ENCODE results near the gene GPR78.

Gene GPR78

GRCh38 chr4:8539661-8540060 is 40.5 kb upstream of the GPR78 start:
- no peaks in the 10 kb centered on the region for H3K36me3 ChIP-seq (ENCODE audit: control insufficient read depth, insufficient read depth, low read length)
- H3K4me3 ChIP-seq (ENCODE audit: extremely low read depth, insufficient read depth, low read length, poor library complexity, severe bottlenecking) = no peak overlapping the region
- no peaks in the 10 kb centered on the region for H3K9me3 ChIP-seq (ENCODE audit: control insufficient read depth, low read length)
- 79 to 92% methylated on average over 3 to 5 of the region's 5 CpGs for WGBS, 2 experiments (ENCODE audit: insufficient coverage in 2 of 2)
- H3K4me1 ChIP-seq (ENCODE audit: control insufficient read depth, insufficient read depth, low read length, poor library complexity, severe bottlenecking) = no peaks in the 10 kb centered on the region
- no peak overlapping the region for H3K27ac ChIP-seq (ENCODE audit: low read depth, low read length, severe bottlenecking)

DNA sequence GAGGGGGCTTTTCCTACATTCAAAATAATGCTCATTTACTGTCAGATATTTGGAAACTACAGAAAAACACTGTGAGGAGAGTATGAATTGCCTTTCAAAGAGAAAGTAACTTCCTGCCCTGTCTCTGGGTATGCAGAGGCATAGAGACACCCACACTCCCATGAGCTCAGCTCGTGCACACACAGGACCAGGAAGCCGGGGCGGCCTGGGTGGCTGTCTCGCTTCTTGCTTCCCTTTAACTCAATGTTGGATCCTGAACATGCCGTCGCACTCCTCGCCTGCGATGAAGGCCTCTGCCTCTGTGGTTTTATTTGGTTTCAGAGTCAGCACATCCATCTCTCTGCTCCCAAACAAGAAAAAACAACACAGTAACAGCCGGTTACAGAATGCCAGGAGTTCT is 40.1 kb upstream of the GPR78 start:
- Histone ChIP-seq H3K36me3 (ENCODE audit: control insufficient read depth, insufficient read depth, low read length) (no peaks in the 10 kb centered on the region), H3K4me1 (ENCODE audit: control insufficient read depth, insufficient read depth, low read length, poor library complexity, severe bottlenecking) (no peaks in the 10 kb centered on the region), H3K4me3 (ENCODE audit: extremely low read depth, insufficient read depth, low read length, poor library complexity, severe bottlenecking) (no peak overlapping the region), H3K27ac (ENCODE audit: low read depth, low read length, severe bottlenecking) (no peak overlapping the region), H3K9me3 (ENCODE audit: control insufficient read depth, low read length) (no peaks in the 10 kb centered on the region)
- WGBS, 2 experiments (ENCODE audit: insufficient coverage in 2 of 2) = 88 to 93% methylated on average over 6 to 7 of the region's 9 CpGs

DNA sequence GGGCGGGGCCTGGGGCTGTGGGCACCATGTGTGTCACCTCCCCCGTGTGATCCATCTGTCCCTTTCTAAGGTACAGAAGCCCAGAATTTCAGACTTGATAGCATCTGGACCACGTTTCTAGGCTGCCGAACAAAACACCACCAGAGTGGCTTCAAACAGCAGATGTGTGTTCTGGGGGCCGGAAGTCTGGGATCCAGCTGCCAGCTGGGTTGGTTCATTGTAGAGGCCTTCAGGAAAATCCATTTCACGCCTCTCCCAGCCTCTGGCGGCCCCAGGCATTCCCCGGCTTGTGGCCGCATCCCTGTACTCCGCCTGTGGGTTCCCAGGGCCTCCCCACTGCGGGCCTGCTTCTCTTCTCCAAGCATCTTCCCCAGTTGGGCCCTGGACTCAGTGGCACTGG is 39.6 kb upstream of the GPR78 start:
- no peaks in the 10 kb centered on the region for H3K9me3 ChIP-seq (ENCODE audit: control insufficient read depth, low read length)
- H3K4me3 ChIP-seq (ENCODE audit: extremely low read depth, insufficient read depth, low read length, poor library complexity, severe bottlenecking) = no peak overlapping the region
- no peak overlapping the region for H3K27ac ChIP-seq (ENCODE audit: low read depth, low read length, severe bottlenecking)
- H3K4me1 ChIP-seq (ENCODE audit: control insufficient read depth, insufficient read depth, low read length, poor library complexity, severe bottlenecking) = no peaks in the 10 kb centered on the region
- no peaks in the 10 kb centered on the region for H3K36me3 ChIP-seq (ENCODE audit: control insufficient read depth, insufficient read depth, low read length)
- 90 to 92% methylated on average over 9 of the region's 11 CpGs for WGBS, 2 experiments (ENCODE audit: insufficient coverage in 2 of 2)

DNA sequence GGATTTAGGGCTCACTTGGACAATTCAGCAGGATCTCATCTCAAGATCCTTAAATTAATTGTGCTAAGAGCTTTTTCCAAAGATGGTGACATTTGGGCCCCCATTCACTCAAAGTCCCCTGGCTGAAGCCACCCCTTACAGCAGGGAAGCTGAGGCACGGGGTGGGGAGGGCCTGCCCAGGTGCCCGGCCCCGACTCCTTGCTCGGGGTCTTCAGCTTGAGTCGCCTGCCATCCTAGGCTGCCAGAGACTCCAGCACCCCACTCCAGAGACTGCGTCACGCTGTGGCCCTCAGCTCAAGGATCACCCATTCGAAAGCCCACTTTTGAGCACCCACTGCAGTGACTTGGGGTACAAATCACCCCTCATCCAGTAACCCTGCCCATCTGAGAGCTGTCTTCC is 39.2 kb upstream of the GPR78 start:
- no peaks in the 10 kb centered on the region for H3K4me1 ChIP-seq (ENCODE audit: control insufficient read depth, insufficient read depth, low read length, poor library complexity, severe bottlenecking)
- WGBS, 2 experiments (ENCODE audit: insufficient coverage in 2 of 2) = 79 to 90% methylated on average over 7 of the region's 8 CpGs

DNA sequence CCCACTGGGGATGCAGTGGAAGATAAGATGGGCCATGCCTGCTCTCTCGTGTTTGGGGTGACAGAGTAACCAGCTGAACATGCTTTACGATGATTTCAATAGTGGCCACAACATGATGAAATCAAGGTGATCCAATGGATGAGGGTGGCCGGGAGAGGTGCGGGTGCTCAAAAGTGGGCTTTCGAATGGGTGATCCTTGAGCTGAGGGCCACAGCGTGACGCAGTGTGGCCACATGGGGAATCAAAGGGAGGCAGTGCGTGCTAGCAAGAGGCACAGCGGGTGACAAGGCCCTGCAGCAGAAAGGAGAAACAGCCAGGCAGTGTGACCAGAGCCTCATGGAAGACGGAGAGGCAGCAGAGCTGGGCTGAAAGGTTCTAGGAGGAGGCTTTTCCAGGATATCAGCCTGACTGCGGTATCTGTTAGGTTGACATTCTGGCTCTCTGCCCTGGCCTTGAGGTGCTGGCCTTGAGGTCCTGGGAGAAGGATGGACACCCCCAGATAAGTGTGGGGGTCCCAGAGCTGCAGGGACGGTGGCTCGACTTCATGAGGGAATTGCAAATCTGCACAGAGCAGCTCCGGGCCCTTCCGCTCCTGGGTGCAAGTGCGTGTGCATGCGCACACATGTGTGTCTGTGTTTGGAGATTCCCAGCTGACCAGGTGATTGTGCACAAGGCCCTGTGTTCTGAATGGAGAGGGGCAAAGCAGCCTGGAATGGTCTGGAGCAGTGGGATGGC is 38.0 kb upstream of the GPR78 start:
- no peaks in the 10 kb centered on the region for H3K9me3 ChIP-seq (ENCODE audit: control insufficient read depth, low read length)
- 88 to 91% methylated on average over 13 to 17 of the region's 17 CpGs for WGBS, 2 experiments (ENCODE audit: insufficient coverage in 2 of 2)
- no peak overlapping the region for H3K4me3 ChIP-seq (ENCODE audit: extremely low read depth, insufficient read depth, low read length, poor library complexity, severe bottlenecking)
- H3K36me3 ChIP-seq (ENCODE audit: control insufficient read depth, insufficient read depth, low read length) = no peaks in the 10 kb centered on the region
- peaks cover 1% of the 10 kb centered on the region for H3K4me1 ChIP-seq (ENCODE audit: control insufficient read depth, insufficient read depth, low read length, poor library complexity, severe bottlenecking)
- H3K27ac ChIP-seq (ENCODE audit: low read depth, low read length, severe bottlenecking) = no peak overlapping the region

More for the DNA sequence above, 39.2 kb upstream of the GPR78 start:
- Histone ChIP-seq H3K9me3 (ENCODE audit: control insufficient read depth, low read length) (no peaks in the 10 kb centered on the region), H3K27ac (ENCODE audit: low read depth, low read length, severe bottlenecking) (no peak overlapping the region), H3K4me3 (ENCODE audit: extremely low read depth, insufficient read depth, low read length, poor library complexity, severe bottlenecking) (no peak overlapping the region), H3K36me3 (ENCODE audit: control insufficient read depth, insufficient read depth, low read length) (no peaks in the 10 kb centered on the region)

DNA sequence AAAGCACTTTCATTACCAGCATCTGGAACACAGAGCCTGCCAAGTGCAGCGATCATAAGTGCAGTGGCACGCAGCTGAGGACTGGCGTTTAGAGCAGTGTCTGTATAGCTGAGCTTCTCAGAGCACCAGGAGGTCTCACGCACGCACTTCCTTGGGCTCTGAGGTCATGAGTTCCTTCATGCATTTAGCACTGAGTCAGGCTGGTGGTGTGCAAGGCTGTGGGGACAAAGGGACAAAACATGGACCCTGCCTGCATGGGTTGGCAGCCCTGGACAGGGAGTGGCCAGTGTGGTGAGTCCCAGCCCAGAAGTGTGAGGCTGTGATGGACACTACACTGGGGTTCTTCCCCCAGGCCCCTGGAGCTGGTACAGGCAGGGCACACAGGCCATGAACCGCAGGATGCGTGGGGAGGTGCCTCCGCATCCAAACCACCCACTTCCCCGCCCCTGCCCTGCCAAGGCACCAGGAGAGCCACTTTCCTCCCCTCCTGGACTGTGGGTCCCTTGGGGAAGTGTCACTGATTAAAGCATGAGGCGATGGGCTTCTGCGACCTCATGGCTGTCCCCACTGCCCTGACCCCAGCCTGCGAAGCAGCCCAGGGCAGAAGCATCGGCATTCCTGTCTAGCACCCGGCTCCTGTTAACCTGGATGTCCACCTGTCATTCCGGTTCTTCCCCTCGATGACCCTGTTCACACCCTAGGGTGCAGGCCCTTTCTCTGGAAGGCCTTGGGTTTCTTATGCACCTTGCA is 37.2 kb upstream of the GPR78 start:
- H3K36me3 ChIP-seq (ENCODE audit: control insufficient read depth, insufficient read depth, low read length) = no peaks in the 10 kb centered on the region
- 89% methylated on average over 12 to 16 of the region's 16 CpGs for WGBS, 2 experiments (ENCODE audit: insufficient coverage in 2 of 2)
- no peak overlapping the region for H3K27ac ChIP-seq (ENCODE audit: low read depth, low read length, severe bottlenecking)
- peaks cover 5% of the 10 kb centered on the region for H3K4me1 ChIP-seq (ENCODE audit: control insufficient read depth, insufficient read depth, low read length, poor library complexity, severe bottlenecking)
- H3K9me3 ChIP-seq (ENCODE audit: control insufficient read depth, low read length) = no peaks in the 10 kb centered on the region
- no peak overlapping the region for H3K4me3 ChIP-seq (ENCODE audit: extremely low read depth, insufficient read depth, low read length, poor library complexity, severe bottlenecking)

- H3K27ac ChIP-seq (ENCODE audit: low read depth, low read length, severe bottlenecking) = no peak overlapping the region
- no peaks in the 10 kb centered on the region for H3K9me3 ChIP-seq (ENCODE audit: control insufficient read depth, low read length)
- 98 to 100% methylated on average over 4 to 10 of the region's 10 CpGs for WGBS, 2 experiments (ENCODE audit: insufficient coverage in 2 of 2)
- peaks cover 9% of the 10 kb centered on the region for H3K4me1 ChIP-seq (ENCODE audit: control insufficient read depth, insufficient read depth, low read length, poor library complexity, severe bottlenecking)
- no peak overlapping the region for H3K4me3 ChIP-seq (ENCODE audit: extremely low read depth, insufficient read depth, low read length, poor library complexity, severe bottlenecking)
- no peaks in the 10 kb centered on the region for H3K36me3 ChIP-seq (ENCODE audit: control insufficient read depth, insufficient read depth, low read length)
These were observed 36.6 kb upstream of the GPR78 start for GRCh38 chr4:8543623-8544022.

DNA sequence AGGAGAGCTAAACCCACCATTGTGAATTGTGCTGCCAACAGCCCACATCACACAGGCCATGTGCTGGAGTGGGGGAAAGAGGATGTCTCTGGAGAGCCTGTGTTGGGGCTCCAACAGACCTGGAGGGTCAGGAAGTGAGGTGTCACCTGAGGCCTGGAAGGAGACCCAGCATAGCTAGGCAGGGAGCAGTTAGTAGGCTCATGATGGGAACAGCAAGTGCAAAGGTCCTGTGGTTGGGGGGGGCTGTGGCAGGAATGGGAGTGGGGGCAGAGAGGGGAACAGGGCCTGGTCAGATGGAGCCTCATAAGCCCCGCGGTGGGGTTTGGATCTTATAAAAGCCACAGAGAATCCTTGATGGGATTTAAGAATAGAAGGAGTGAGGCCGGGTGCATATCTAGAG is 35.9 kb upstream of the GPR78 start:
- 96 to 100% methylated on average over 1 to 3 of the region's 3 CpGs for WGBS, 2 experiments (ENCODE audit: insufficient coverage in 2 of 2)

GRCh38 chr4:8544741-8545438 is 35.3 kb upstream of the GPR78 start:
- Histone ChIP-seq H3K36me3 (ENCODE audit: control insufficient read depth, insufficient read depth, low read length) (no peaks in the 10 kb centered on the region), H3K27ac (ENCODE audit: low read depth, low read length, severe bottlenecking) (no peak overlapping the region)
- 90 to 94% methylated on average over 23 to 31 of the region's 32 CpGs for WGBS, 2 experiments (ENCODE audit: insufficient coverage in 2 of 2)

More for the DNA sequence above, 35.9 kb upstream of the GPR78 start:
- peaks cover 9% of the 10 kb centered on the region for H3K4me1 ChIP-seq (ENCODE audit: control insufficient read depth, insufficient read depth, low read length, poor library complexity, severe bottlenecking)
- no peaks in the 10 kb centered on the region for H3K36me3 ChIP-seq (ENCODE audit: control insufficient read depth, insufficient read depth, low read length)
- no peak overlapping the region for H3K27ac ChIP-seq (ENCODE audit: low read depth, low read length, severe bottlenecking)
- H3K4me3 ChIP-seq (ENCODE audit: extremely low read depth, insufficient read depth, low read length, poor library complexity, severe bottlenecking) = no peak overlapping the region
- no peaks in the 10 kb centered on the region for H3K9me3 ChIP-seq (ENCODE audit: control insufficient read depth, low read length)

GRCh38 chr4:8545439-8545765 is 34.8 kb upstream of the GPR78 start:
- Histone ChIP-seq H3K4me3 (ENCODE audit: extremely low read depth, insufficient read depth, low read length, poor library complexity, severe bottlenecking) (no peak overlapping the region), H3K4me1 (ENCODE audit: control insufficient read depth, insufficient read depth, low read length, poor library complexity, severe bottlenecking) (peaks cover 9% of the 10 kb centered on the region), H3K27ac (ENCODE audit: low read depth, low read length, severe bottlenecking) (no peak overlapping the region), H3K36me3 (ENCODE audit: control insufficient read depth, insufficient read depth, low read length) (no peaks in the 10 kb centered on the region), H3K9me3 (ENCODE audit: control insufficient read depth, low read length) (no peaks in the 10 kb centered on the region)
- WGBS, 2 experiments (ENCODE audit: insufficient coverage in 2 of 2) = 88 to 94% methylated on average over 8 of the region's 9 CpGs

More at GRCh38 chr4:8544741-8545438, 35.3 kb upstream of the GPR78 start:
- Histone ChIP-seq H3K4me3 (ENCODE audit: extremely low read depth, insufficient read depth, low read length, poor library complexity, severe bottlenecking) (no peak overlapping the region), H3K4me1 (ENCODE audit: control insufficient read depth, insufficient read depth, low read length, poor library complexity, severe bottlenecking) (peaks cover 9% of the 10 kb centered on the region), H3K9me3 (ENCODE audit: control insufficient read depth, low read length) (no peaks in the 10 kb centered on the region)
